ENCODE results near the gene BRD3.

Gene BRD3

DNA sequence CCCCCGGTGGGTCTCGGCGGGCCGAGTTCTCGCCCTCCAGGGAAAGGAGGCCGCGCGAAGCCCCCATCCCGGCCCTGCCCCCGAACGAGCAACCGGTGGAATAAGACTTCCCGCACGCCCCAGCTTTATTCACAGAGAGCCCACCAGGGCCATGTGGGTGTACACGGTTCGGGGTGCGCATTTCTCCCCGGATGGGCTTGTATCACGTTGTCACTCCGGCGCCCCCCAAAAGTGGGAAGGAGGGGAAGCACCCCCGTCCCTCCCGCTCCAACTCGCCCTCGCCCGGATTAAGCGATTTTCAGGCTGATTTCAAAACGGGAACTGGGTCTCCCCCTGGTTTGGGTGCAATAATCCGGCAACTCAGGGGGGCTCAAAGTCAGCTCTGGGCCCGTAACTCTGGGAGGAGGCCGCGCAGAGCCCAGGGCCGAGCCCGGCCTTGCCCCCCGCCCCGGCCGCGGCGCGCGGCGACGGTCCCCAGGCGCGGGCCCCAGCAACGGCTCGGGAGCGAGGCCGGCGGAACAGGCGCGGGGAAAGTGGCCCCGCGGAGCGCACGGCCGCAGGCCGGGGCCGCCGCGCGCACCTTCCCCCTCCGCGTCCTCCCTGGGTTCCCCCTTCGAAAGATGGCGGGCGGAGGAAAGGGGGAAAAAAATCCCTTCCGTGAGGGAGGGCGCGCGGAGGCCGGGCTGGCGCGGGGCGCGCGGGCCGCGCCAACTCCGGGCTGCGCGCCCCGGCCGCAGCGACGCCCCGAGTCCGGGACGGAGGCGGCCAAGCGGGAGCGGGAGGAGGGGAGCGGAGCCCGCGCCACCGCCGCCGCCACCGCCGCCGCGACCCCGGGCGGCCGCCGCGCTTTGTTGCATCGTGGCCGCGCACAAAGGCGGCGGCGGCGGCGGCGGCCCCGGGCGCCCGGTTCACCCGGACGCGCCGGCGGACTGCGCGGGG lies 644 bp downstream of the BRD3 start:
- DNase-seq (ENCODE audit: low read depth): peak; percentile 23

GRCh38 chr9:134066526-134066912 lies 1.3 kb downstream of the BRD3 start:
- DNase-seq (ENCODE audit: low read depth): no peak

DNA sequence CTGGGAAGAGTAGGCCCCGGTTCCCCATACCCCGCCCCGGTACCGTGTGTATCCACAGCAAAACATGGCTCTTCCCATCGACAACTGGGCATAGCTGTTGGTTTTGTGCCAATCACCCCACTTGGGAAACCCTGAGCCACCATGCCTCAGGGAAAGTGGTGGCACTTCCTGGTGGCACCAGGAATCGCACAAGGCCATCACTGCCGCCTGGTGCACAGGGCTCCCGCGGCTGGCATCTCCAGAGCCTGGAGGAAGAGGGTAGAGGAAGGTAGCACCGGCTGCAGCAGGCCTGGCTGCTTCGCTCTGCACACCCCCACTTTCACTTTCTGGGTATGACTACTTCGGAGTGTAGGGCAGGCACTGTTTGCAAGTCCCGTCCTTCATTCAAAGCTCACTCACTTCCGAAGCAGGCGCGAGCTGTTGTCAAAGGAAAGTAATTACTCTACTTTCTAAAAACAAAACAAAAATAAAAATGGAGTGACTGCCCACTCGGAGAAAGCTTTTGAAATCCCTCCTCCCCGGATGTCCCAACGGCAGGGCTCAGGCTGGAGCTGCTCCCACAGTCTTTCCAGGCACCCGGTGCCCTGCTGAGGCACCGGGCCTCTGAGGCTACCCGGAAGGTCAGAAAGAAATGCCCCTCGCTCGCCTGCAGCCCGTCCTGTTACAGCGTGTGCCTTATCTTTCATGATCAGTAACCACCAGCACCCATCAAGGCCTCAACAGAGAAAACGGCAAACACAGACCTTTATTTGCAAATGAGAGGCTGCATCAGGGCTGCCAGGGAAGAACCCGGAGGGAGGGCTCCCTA lies 2.0 kb downstream of the BRD3 start:
- peak; percentile 54 for DNase-seq (ENCODE audit: low read depth)

GRCh38 chr9:134064711-134065110 lies 3.1 kb downstream of the BRD3 start:
- no peak for DNase-seq (ENCODE audit: low read depth)

- no peak for DNase-seq (ENCODE audit: low read depth)
Measured at GRCh38 chr9:134063571-134064450, 4.0 kb downstream of the BRD3 start.

GRCh38 chr9:134063088-134063570 lies 4.7 kb downstream of the BRD3 start:
- DNase-seq (ENCODE audit: low read depth): no peak

GRCh38 chr9:134062461-134063087 lies 5.3 kb downstream of the BRD3 start:
- no peak for DNase-seq (ENCODE audit: low read depth)

DNA sequence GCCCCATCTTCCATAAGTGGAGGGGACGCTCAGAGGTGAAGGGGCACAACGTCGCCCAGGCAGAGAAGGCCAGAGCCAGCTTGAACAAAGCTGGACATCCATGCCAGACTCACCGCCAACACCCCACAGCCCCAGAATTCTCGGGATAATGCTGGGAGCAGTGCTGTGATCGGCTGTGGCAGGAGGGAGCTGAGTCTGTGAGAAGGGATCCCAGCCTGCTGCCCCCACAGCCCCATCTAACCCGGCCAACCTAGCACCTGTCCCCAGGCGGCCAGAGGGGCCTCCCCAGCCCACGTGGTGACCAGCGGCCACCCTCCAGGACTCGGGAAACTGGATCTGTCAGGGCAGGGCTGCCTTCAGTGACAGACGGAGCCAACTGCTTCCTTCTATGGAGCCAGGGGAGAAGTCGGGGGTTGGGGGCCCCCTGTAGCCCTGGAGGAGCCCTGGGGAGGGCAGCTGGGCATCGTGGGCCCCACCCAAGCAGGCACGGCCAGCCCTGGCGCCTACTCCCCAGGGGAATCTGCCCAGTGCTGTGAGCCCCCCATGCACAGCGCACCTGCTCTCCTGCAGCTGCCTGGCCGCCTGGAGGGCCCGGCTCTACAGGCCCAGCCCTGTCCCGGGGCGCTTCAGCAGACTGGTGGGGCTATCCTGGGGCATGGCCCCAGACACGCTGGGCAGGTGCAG lies 6.0 kb downstream of the BRD3 start:
- no peak for DNase-seq (ENCODE audit: low read depth)

DNA sequence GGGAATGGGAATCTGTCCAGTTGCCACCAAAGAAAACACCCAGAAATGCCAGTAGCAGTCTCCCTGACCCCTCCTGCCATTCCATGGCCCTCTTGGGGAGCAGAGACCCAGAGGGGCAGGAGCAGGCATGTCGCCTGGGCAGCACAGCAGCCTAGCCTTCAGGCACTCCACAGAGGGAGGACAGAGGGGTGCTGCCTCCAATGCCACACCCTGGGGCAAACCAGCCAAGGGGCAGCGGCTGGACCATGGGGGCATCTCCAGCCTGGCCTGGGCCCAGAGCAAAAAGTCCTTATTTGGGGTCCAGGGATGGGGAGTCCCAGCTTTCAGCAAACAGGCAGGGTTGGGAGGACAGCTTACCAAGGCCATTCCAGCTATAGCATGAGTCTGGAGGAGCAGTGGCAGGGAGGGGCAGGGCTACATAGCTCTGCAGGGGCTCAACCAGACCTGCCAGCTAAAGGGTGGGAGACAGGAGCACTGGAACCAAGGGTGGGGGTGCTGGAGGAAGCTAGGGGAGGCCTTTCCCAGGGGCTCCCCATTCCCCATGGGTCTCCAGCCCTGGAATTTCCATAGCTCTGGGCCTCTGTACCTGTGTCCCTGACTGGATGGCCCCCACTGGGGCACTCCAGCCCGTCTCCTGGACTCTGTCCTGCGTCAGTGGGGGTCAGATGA lies 6.7 kb downstream of the BRD3 start:
- DNase-seq (ENCODE audit: low read depth): no peak

GRCh38 chr9:134060546-134060945 lies 7.3 kb downstream of the BRD3 start:
- DNase-seq (ENCODE audit: low read depth): no peak

DNA sequence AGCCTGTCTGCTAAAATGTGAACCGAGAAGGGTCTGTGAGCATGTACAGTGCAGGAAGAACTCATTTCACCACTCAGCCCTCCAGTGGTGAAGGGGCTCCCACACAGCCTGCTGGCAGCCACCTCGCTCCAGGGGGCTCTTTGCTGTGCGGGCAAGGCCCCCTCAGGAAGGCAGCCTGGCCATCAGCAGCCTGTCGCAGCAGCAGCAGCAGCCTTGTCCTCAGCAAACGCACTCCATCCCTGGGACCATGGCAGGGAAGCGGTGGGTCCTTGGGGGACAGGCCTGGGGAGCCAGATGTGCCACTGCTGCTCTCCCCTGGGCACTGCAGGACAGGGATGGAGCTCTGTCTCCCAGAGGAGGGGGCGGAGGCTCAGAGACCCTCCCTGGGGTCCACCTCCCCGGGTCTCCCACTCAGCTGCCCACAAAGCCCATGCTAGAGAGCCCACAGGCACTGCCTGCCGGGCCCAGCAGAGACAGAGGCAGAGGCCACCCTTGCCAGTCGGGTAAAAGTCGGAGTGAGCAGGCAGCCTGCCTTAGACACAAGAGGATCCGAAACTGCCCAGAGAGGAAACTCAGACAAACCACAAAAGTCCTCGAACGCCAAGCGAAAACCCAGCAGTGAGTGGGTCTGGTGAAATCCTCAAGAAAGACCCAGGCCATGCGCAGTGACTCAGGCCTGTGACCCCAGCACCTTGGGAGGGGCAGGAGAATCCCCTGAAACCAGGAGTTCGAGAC lies 8.0 kb downstream of the BRD3 start:
- DNase-seq (ENCODE audit: low read depth): no peak

DNA sequence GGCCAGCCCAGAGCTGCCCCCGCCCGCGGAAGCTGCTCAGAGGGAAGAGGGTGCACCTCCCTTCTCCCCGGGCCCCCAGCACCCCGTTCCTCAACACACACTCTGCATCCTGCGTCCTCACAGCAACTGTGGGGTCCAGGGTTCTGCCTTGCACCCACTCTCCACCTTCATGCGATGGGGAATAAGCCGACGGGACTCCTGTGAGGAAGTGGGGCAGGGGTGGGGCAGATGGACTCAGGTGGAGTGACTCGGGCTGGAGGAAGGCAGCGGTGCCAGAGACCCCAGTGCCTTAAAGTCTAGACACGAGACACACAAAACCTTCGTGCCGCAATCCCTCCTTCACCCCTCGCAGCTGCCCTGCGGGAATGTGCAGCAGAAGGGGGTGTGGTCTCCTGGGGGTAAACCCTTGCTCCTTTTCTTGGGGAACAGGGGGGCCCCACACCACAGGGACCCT lies 8.6 kb downstream of the BRD3 start:
- no peak for DNase-seq (ENCODE audit: low read depth)

DNA sequence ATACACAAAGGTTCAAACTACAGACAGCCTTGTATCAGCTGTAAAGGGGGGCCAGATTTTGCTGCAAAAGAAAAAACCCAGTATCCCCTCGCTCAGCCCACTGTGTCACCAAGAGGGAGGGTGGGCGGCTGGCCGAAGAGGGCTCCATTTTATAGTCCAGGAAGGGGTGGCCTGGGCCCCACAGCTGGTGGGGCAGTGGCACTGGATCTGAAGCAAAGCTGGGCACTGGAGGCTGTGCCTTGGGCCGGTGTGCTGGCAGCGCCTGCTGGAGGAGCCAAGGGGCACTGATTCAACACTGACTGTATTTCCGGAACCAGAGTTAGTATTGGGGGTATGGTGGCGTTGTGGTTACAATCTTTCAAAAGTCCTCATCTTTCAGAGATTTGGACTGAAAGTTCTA lies 9.1 kb downstream of the BRD3 start:
- no peak for DNase-seq (ENCODE audit: low read depth)

DNA sequence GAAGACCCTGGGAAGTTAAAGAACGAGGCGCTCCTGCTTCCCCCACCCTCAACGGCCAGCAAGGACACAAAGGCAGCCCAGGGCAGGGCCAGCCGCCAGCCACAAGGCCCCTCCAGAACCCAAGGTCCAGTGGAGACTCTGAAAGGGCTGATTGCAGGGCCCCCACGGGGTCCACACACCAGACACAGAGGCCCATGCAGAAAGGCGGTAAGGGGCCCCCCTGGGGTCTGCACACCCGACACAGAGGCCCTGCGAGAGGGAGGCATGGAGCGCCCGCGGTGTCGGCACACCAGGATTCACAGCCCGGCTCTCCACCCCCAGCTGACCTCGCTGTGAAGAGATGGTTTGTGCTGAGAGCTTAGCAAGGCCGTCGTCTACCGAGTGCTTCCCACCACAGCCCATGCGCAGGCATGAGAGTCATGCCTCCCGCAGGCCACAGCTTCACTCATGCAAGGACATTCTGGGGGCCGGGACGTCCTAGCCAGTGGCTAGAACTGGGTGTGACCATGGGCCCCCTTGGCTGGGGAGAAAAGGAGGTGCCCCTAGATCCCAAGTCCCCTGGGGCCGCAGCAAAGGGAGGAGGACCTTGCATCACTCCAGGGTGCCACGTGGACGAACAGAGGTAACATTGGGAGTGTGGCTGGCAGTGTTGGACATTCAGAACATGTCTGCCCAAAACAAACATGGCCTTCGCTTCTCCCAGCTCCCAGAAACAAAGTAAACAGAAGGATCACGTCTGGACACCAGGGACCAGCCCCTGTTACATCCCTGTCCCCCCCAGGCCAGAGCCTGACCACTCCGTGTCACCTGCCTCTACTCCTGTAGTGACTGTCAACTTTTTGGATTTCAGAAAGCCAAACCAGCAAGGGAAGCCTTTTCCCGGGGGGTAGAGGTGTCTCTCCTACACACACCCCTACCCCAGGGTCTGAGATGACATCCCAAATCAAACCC lies 9.8 kb downstream of the BRD3 start:
- no peak for DNase-seq (ENCODE audit: low read depth)

GRCh38 chr9:134057307-134057657 lies 10.5 kb downstream of the BRD3 start:
- DNase-seq (ENCODE audit: low read depth): no peak

DNA sequence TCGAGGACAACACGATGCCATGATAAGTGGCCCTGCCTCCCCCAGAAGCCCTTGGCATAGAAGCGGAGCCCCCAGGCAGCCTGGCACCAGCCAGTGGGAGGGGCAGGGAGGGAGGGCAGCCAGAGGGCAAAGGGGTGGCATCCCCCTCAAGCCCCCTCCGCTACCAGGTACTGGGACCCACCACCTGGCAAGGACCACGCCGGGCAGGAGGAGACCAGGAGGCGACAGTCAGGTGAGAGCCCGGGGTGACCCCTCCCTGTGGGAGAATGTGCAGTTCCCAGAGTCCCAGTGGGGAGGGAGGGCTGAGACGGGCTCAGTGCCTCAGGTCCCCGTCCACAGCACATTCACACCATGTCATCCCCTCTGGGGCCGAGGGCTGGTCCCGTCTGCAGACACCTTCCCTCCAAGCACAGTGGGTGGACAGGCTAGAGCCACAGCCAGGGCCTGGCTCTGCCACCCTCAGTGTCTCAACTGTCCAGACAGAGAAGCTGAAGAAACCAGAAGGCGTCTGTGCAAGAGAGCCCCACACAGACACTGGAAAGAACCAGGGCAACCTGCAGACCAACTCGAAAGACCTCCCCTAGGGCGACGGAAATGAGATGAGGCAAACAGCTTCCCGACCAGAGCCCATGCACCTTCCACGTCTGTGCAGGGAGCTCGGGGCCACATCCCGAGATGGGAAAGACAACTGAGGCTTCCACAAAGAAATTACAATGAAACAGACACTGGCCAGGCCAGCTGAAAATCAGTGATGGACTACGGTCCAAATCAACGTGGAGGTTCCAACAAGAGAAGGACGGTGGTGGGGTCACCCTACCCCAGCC lies 11.1 kb downstream of the BRD3 start:
- no peak for DNase-seq (ENCODE audit: low read depth)

DNA sequence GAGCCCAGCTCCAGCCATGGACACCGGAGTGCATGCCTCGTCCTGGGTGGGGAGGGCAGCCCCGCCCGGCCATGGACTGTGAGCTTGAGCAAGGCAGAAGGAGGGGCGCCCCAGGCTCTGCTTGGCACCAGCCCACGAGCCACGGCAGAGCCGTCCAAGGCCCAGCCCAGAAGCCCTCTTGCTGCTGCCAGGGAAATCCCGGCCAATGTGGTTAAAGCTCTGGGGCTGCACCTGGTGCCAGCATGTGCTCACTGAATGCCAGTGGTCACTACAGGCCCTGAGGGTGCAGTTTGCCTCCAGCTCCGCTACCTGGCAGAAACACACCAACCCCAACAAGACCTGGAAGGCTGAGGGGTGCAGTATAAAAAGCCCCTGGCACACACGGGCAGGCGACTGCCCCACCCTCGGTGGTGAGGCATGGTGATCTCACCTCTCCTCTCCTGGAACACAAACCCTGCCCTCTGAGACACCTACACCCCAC lies 11.8 kb downstream of the BRD3 start:
- no peak for DNase-seq (ENCODE audit: low read depth)
